HG02884 (cell line): ENCODE measurements around the gene HMGB4.

Experiments used
- ATAC-seq: cut with Tn5 transposase; IDR thresholded peaks from one replicate; pipeline ENCODE4 v1.9.1; 2021; ENCODE audit warnings: mild to moderate bottlenecking, moderate library complexity; ENCODE audit not compliant: unreplicated experiment

Gene HMGB4

GRCh38 chr1:33846861-33847260, 17.0 kb upstream of the HMGB4 start:
- ATAC-seq, result no peak

GRCh38 chr1:33848205-33848937, 15.5 kb upstream of the HMGB4 start:
- ATAC-seq, result no peak

GRCh38 chr1:33849211-33849610, 14.7 kb upstream of the HMGB4 start:
- ATAC-seq, result no peak

GRCh38 chr1:33850481-33850880, 13.4 kb upstream of the HMGB4 start:
- ATAC-seq, result no peak

GRCh38 chr1:33852711-33853110, 11.2 kb upstream of the HMGB4 start:
- no peak for ATAC-seq

- ATAC-seq, result no peak
Measured at GRCh38 chr1:33853431-33853830, 10.4 kb upstream of the HMGB4 start.

GRCh38 chr1:33854091-33854490, 9.8 kb upstream of the HMGB4 start:
- no peak for ATAC-seq

GRCh38 chr1:33860671-33861070, 3.2 kb upstream of the HMGB4 start:
- ATAC-seq, result no peak

GRCh38 chr1:33864460-33865389, 846 bp downstream of the HMGB4 start:
- ATAC-seq, result no peak

GRCh38 chr1:33866281-33866680, 2.4 kb downstream of the HMGB4 start:
- ATAC-seq, result no peak

GRCh38 chr1:33867684-33868083, 3.8 kb downstream of the HMGB4 start:
- no peak for ATAC-seq

- no peak for ATAC-seq
Measured at GRCh38 chr1:33872275-33872674, 8.4 kb downstream of the HMGB4 start.

- no peak for ATAC-seq
Measured at GRCh38 chr1:33872683-33873082, 8.8 kb downstream of the HMGB4 start.

- ATAC-seq, result no peak
Measured at GRCh38 chr1:33874636-33875035, 10.8 kb downstream of the HMGB4 start.

GRCh38 chr1:33875862-33876261, 12.0 kb downstream of the HMGB4 start:
- ATAC-seq, result no peak

GRCh38 chr1:33876970-33877650, 13.2 kb downstream of the HMGB4 start:
- ATAC-seq, result no peak

GRCh38 chr1:33878392-33878791, 14.5 kb downstream of the HMGB4 start:
- ATAC-seq, result no peak

GRCh38 chr1:33880305-33880704, 16.4 kb downstream of the HMGB4 start:
- ATAC-seq, result no peak

GRCh38 chr1:33886496-33886895, 22.6 kb downstream of the HMGB4 start:
- ATAC-seq, result no peak

GRCh38 chr1:33893147-33893830, 29.4 kb downstream of the HMGB4 start:
- ATAC-seq, result no peak

GRCh38 chr1:33895396-33895795, 31.5 kb downstream of the HMGB4 start:
- ATAC-seq, result no peak
